Mesenchymal stem cell (in vitro differentiated cells and primary cell): ENCODE measurements around the gene ATF7IP.
"Not testable (repeated sequence)": the region's sequence is repeated elsewhere in the genome, so short reads cannot be mapped to it uniquely, and the experiment has no call there.

Experiments
- DNase-seq: peaks from one replicate; pipeline ENCODE4 v3.0.0-alpha.2; 2013
- H2AFZ ChIP-seq: one replicate; pipeline ENCODE4 v1.6.1; 2013; ENCODE audit warnings: low read depth, mild to moderate bottlenecking, control low read depth, inconsistent platforms, low read length, moderate library complexity
- H2AK5ac ChIP-seq: 2 replicates; pipeline ENCODE4 v1.6.1; 2013; ENCODE audit warnings: low read length, moderate library complexity, mild to moderate bottlenecking, inconsistent platforms; ENCODE audit not compliant: severe bottlenecking
- H2BK120ac ChIP-seq: one replicate; pipeline ENCODE4 v1.6.1; 2013; ENCODE audit warnings: low read depth, mild to moderate bottlenecking, inconsistent platforms, low read length, moderate library complexity
- H2BK12ac ChIP-seq, 2 experiments: one replicate each; pipeline ENCODE4 v1.6.1; 2013; ENCODE audit warnings: inconsistent platforms in 2 of 2, low read length in 2 of 2, mild to moderate bottlenecking in 2 of 2, moderate library complexity in 2 of 2, control low read depth in 1 of 2
- H2BK15ac ChIP-seq: one replicate; pipeline ENCODE4 v1.6.1; 2013; ENCODE audit warnings: mild to moderate bottlenecking, low read depth, inconsistent platforms; ENCODE audit not compliant: poor library complexity, severe bottlenecking
- H2BK5ac ChIP-seq: 2 replicates; pipeline ENCODE4 v1.6.1; 2013; ENCODE audit warnings: low read depth, mild to moderate bottlenecking, low read length, control low read depth, inconsistent platforms; ENCODE audit not compliant: poor library complexity, severe bottlenecking
- H3K14ac ChIP-seq, 2 experiments: one replicate each; pipeline ENCODE4 v1.6.1; 2013; ENCODE audit warnings: inconsistent platforms in 2 of 2, low read length in 2 of 2, control low read depth in 1 of 2, mild to moderate bottlenecking in 1 of 2, moderate library complexity in 1 of 2
- H3K18ac ChIP-seq, 2 experiments: one replicate each; pipeline ENCODE4 v1.6.1; 2013; ENCODE audit warnings: inconsistent platforms in 2 of 2, low read length in 2 of 2, control low read depth in 1 of 2, low read depth in 1 of 2, mild to moderate bottlenecking in 1 of 2
- H3K23ac ChIP-seq, 2 experiments: one replicate each; pipeline ENCODE4 v1.6.1; 2013; ENCODE audit warnings: inconsistent platforms in 2 of 2, low read length in 2 of 2, mild to moderate bottlenecking in 2 of 2, moderate library complexity in 2 of 2, control low read depth in 1 of 2
- H3K27ac ChIP-seq: 2 replicates; pipeline ENCODE4 v1.5.1; 2013; ENCODE audit warnings: mild to moderate bottlenecking, moderate library complexity, low read length, control low read depth, inconsistent platforms; ENCODE audit not compliant: poor library complexity, severe bottlenecking
- H3K27me3 ChIP-seq, 2 experiments: 2 replicates each; pipeline versions ENCODE4 v1.6.1 to v1.7.0; 2013; ENCODE audit warnings: low read length in 2 of 2, mild to moderate bottlenecking in 2 of 2, moderate library complexity in 2 of 2, control low read depth in 1 of 2, inconsistent platforms in 1 of 2; ENCODE audit not compliant: control insufficient read depth in 1 of 2, insufficient read depth in 1 of 2
- H3K36me3 ChIP-seq, 2 experiments: 2 replicates each; pipeline versions ENCODE4 v1.6.1 to v1.7.0; 2013; ENCODE audit warnings: low read length in 2 of 2, control low read depth in 1 of 2, inconsistent platforms in 1 of 2, low read depth in 1 of 2, mild to moderate bottlenecking in 1 of 2; ENCODE audit not compliant: insufficient read depth in 2 of 2, control insufficient read depth in 1 of 2
- H3K4ac ChIP-seq, 2 experiments: one replicate each; pipeline ENCODE4 v1.6.1; 2013; ENCODE audit warnings: inconsistent platforms in 2 of 2, low read length in 2 of 2, mild to moderate bottlenecking in 2 of 2, moderate library complexity in 2 of 2, control low read depth in 1 of 2, low read depth in 1 of 2
- H3K4me1 ChIP-seq: 2 replicates; pipeline ENCODE4 v1.6.1; 2013; ENCODE audit warnings: low read depth, low read length, control low read depth; ENCODE audit not compliant: control insufficient read depth, insufficient read depth
- H3K4me2 ChIP-seq: 2 replicates; pipeline ENCODE4 v1.6.1; 2013; ENCODE audit warnings: low read length, mild to moderate bottlenecking, inconsistent platforms; ENCODE audit not compliant: poor library complexity, severe bottlenecking
- H3K4me3 ChIP-seq, 2 experiments: 2 replicates each; pipeline versions ENCODE4 v1.5.1 to v1.7.0; 2013; ENCODE audit warnings: low read length in 2 of 2, mild to moderate bottlenecking in 2 of 2, control low read depth in 1 of 2, low read depth in 1 of 2; ENCODE audit not compliant: insufficient read depth in 1 of 2
- H3K79me1 ChIP-seq: replicated peaks from 2 replicates; pipeline ENCODE4 v1.6.1; 2013; ENCODE audit warnings: mild to moderate bottlenecking, control low read depth, low read length, inconsistent platforms; ENCODE audit not compliant: poor library complexity, severe bottlenecking
- H3K9ac ChIP-seq: 2 replicates; pipeline ENCODE4 v1.7.0; 2013; ENCODE audit warnings: mild to moderate bottlenecking, low read length, moderate library complexity
- H3K9me3 ChIP-seq: 2 replicates; pipeline ENCODE4 v1.7.0; 2013; ENCODE audit warnings: mild to moderate bottlenecking, low read length; ENCODE audit not compliant: control insufficient read depth
- H4K8ac ChIP-seq: one replicate; pipeline ENCODE4 v1.6.1; 2013; ENCODE audit warnings: inconsistent platforms, mild to moderate bottlenecking, low read length, moderate library complexity
- H4K91ac ChIP-seq: one replicate; pipeline ENCODE4 v1.6.1; 2013; ENCODE audit warnings: mild to moderate bottlenecking, low read length, inconsistent platforms
- WGBS: methylation state at CpG from one replicate; pipeline ENCODE4 v1.1.7; 2013; ENCODE audit warnings: mixed read lengths; 5-methylcytosine and 5-hydroxymethylcytosine counted together

The ATF7IP gene

GRCh38 chr12:14401267-14401666 is 35.8 kb downstream of the ATF7IP start:
- H3K18ac ChIP-seq, H4K91ac ChIP-seq, H2BK120ac ChIP-seq, H3K9ac ChIP-seq, H3K4me1 ChIP-seq, H3K4me3 ChIP-seq, H3K79me1 ChIP-seq, H4K8ac ChIP-seq, H3K4me2 ChIP-seq, H3K27me3 ChIP-seq, H3K14ac ChIP-seq, H2AK5ac ChIP-seq, H3K4ac ChIP-seq, H3K27ac ChIP-seq, H3K36me3 ChIP-seq, H2BK15ac ChIP-seq, H3K23ac ChIP-seq, DNase-seq, H2BK12ac ChIP-seq, H2BK5ac ChIP-seq, H3K9me3 ChIP-seq, H2AFZ ChIP-seq: not testable (repeated sequence)
- 95% methylated on average over 6 of the region's 6 CpGs for WGBS

- Histone ChIP-seq H3K79me1 (no peaks in the 10 kb centered on the region), H3K36me3 (peaks cover 0 to 4% of the 10 kb centered on the region in 2 experiments), H2BK120ac (no peak overlapping the region), H3K4me2 (no peak overlapping the region), H2BK5ac (no peak overlapping the region), H3K18ac (no peak overlapping the region), H3K9ac (peak overlapping the region; percentile 51), H3K4me3 (no peak overlapping the region), H3K4ac (no peak overlapping the region), H4K8ac (no peak overlapping the region), H2BK12ac (no peak overlapping the region), H2AK5ac (no peak overlapping the region), H2BK15ac (no peak overlapping the region), H3K27ac (peak overlapping the region; percentile 34), H3K14ac (no peak overlapping the region), H3K9me3 (peaks cover 7% of the 10 kb centered on the region), H3K27me3 (no peaks in the 10 kb centered on the region), H3K23ac (no peak overlapping the region), H2AFZ (no peak overlapping the region), H3K4me1 (peaks cover 8% of the 10 kb centered on the region), H4K91ac (no peak overlapping the region)
- WGBS: 89% methylated on average over 4 of the region's 4 CpGs
- no peak for DNase-seq
Observed at GRCh38 chr12:14402697-14403096, 37.2 kb downstream of the ATF7IP start.

- Histone ChIP-seq H3K4me2 (no peak overlapping the region), H2BK15ac (no peak overlapping the region), H3K4me3 (no peak overlapping the region), H3K27me3 (no peaks in the 10 kb centered on the region), H3K14ac (no peak overlapping the region), H2BK5ac (no peak overlapping the region), H3K9me3 (peaks cover 7% of the 10 kb centered on the region), H2AFZ (no peak overlapping the region), H3K27ac (peak overlapping the region; percentile 76), H3K4ac (no peak overlapping the region), H3K18ac (no peak overlapping the region), H2BK120ac (no peak overlapping the region), H4K91ac (no peak overlapping the region), H2AK5ac (no peak overlapping the region), H2BK12ac (no peak overlapping the region), H3K9ac (peak overlapping the region; percentile 51), H3K36me3 (peaks cover 0 to 4% of the 10 kb centered on the region in 2 experiments), H4K8ac (no peak overlapping the region), H3K79me1 (no peaks in the 10 kb centered on the region), H3K23ac (no peak overlapping the region), H3K4me1 (peaks cover 8% of the 10 kb centered on the region)
- WGBS: 50% methylated on average over 1 of the region's 1 CpG
- DNase-seq: no peak
Observed at GRCh38 chr12:14403293-14403692, 37.8 kb downstream of the ATF7IP start.

- Histone ChIP-seq H3K36me3 (peaks cover 0 to 4% of the 10 kb centered on the region in 2 experiments), H3K27ac (no peak overlapping the region), H3K9ac (peak overlapping the region; percentile 51), H2BK120ac (no peak overlapping the region), H2BK5ac (no peak overlapping the region), H3K14ac (no peak overlapping the region), H2BK15ac (no peak overlapping the region), H3K9me3 (peaks cover 5% of the 10 kb centered on the region), H3K4me1 (peaks cover 8% of the 10 kb centered on the region), H2AK5ac (no peak overlapping the region), H2AFZ (no peak overlapping the region), H3K18ac (no peak overlapping the region), H3K27me3 (no peaks in the 10 kb centered on the region), H4K8ac (no peak overlapping the region), H4K91ac (no peak overlapping the region), H3K4ac (no peak overlapping the region), H3K79me1 (no peaks in the 10 kb centered on the region), H3K4me3 (no peak overlapping the region), H2BK12ac (no peak overlapping the region), H3K23ac (no peak overlapping the region), H3K4me2 (no peak overlapping the region)
- 71% methylated on average over 1 of the region's 1 CpG for WGBS
- DNase-seq: peak; percentile 81
Observed at GRCh38 chr12:14403711-14404196, 38.3 kb downstream of the ATF7IP start.
